Left ventricle myocardium inferior (tissue), 1 donor: ENCODE results near the gene ACHE. TPM values are rescaled to one million over a fixed set of nuclear protein-coding genes. Genes with fewer than 3 reads are reported as not detected.
"Not testable (repeated sequence)": the region's sequence is repeated elsewhere in the genome, so short reads cannot be mapped to it uniquely, and the experiment has no call there.

ENCODE experiments used
- DNase-seq: peaks from one replicate; pipeline ENCODE4 v3.0.0-alpha.2; 2020
- H3K27ac ChIP-seq: fragments of 200-600 bp; replicated peaks from 2 replicates; pipeline ENCODE4 v1.8.0; 2021
- H3K27me3 ChIP-seq: fragments of 200-600 bp; 2 replicates; pipeline ENCODE4 v1.8.0; 2021; ENCODE audit warnings: low read depth
- H3K36me3 ChIP-seq: fragments of 200-600 bp; 2 replicates; pipeline ENCODE4 v1.8.0; 2021
- H3K4me1 ChIP-seq: fragments of 200-600 bp; 2 replicates; pipeline ENCODE4 v1.8.0; 2021
- H3K4me3 ChIP-seq: fragments of 200-600 bp; 2 replicates; pipeline ENCODE4 v1.8.0; 2021; ENCODE audit warnings: mild to moderate bottlenecking, moderate library complexity
- H3K9me3 ChIP-seq: fragments of 200-600 bp; replicated peaks from 2 replicates; pipeline ENCODE4 v1.8.0; 2021
- CTCF ChIP-seq: fragments of 200-600 bp; IDR thresholded peaks from 2 replicates; pipeline ENCODE4 v1.8.0; 2021; ENCODE audit warnings: antibody characterized with exemption, mild to moderate bottlenecking, borderline replicate concordance
- intact Hi-C: fragments of 100-400 bp; cut with micrococcal nuclease; formaldehyde crosslinking; loops from one replicate; pipeline ENCODE4 v1.11.0; 2022
- total RNA-seq: library from RNA; stranded (reverse); fragmentation: NEBNext Ultra II Directional; extraction: Animal tissue kit (Norgen Biotek cat#: 25700); gene quantifications from one replicate; pipeline ENCODE4 v1.2.1, GENCODE V29; 2021
- donor health status: DM: no; HTN: yes; CAD: no; lungs with severe emphysema.

Gene ACHE
- total RNA-seq, 1 donor from 2014 or later, result 0.49 TPM

- no peak for TF ChIP-seq CTCF
- Histone ChIP-seq H3K9me3 (no peaks in the 10 kb centered on the region), H3K27ac (no peak overlapping the region), H3K4me3 (no peak overlapping the region), H3K36me3 (no peaks in the 10 kb centered on the region), H3K27me3 (peaks cover 52% of the 10 kb centered on the region), H3K4me1 (no peaks in the 10 kb centered on the region)
- intact Hi-C loops, result no loop called here
- no peak for DNase-seq
These were observed 18.7 kb upstream of the ACHE start for GRCh38 chr7:100914208-100914878.

GRCh38 chr7:100911484-100911883, 15.8 kb upstream of the ACHE start:
- intact Hi-C loops, result no loop called here
- H3K4me1 ChIP-seq, result no peaks in the 10 kb centered on the region
- no peak for TF ChIP-seq CTCF
- DNase-seq, result no peak
- no peak overlapping the region for H3K4me3 ChIP-seq
- no peaks in the 10 kb centered on the region for H3K36me3 ChIP-seq
- H3K27ac ChIP-seq, result no peak overlapping the region
- H3K27me3 ChIP-seq, result peaks cover 47% of the 10 kb centered on the region
- H3K9me3 ChIP-seq, result peaks cover 11% of the 10 kb centered on the region

- DNase-seq, intact Hi-C loops, H3K36me3 ChIP-seq, H3K4me3 ChIP-seq, H3K4me1 ChIP-seq, H3K27ac ChIP-seq: not testable (repeated sequence)
- Histone ChIP-seq H3K27me3 (peaks cover 49% of the 10 kb centered on the region), H3K9me3 (peaks cover 15% of the 10 kb centered on the region)
These were observed 14.8 kb upstream of the ACHE start for GRCh38 chr7:100910443-100910842.

- Histone ChIP-seq H3K4me3 (no peak overlapping the region), H3K36me3 (no peaks in the 10 kb centered on the region), H3K9me3 (peaks cover 15% of the 10 kb centered on the region), H3K4me1 (no peaks in the 10 kb centered on the region), H3K27ac (no peak overlapping the region), H3K27me3 (peaks cover 61% of the 10 kb centered on the region)
- DNase-seq, result no peak
- intact Hi-C loops, result no loop called here
- TF ChIP-seq CTCF, result no peak
These were observed 12.8 kb upstream of the ACHE start for GRCh38 chr7:100908512-100908911.

GRCh38 chr7:100902638-100903037, 7.0 kb upstream of the ACHE start:
- H3K9me3 ChIP-seq, result peaks cover 8% of the 10 kb centered on the region
- intact Hi-C loops, result no loop called here
- TF ChIP-seq CTCF, result no peak
- H3K4me3 ChIP-seq, result no peak overlapping the region
- no peaks in the 10 kb centered on the region for H3K4me1 ChIP-seq
- H3K27ac ChIP-seq, result no peak overlapping the region
- peaks cover 92% of the 10 kb centered on the region for H3K27me3 ChIP-seq
- no peaks in the 10 kb centered on the region for H3K36me3 ChIP-seq
- no peak for DNase-seq

- peaks cover 92% of the 10 kb centered on the region for H3K27me3 ChIP-seq
- TF ChIP-seq CTCF, result no peak
- no peak overlapping the region for H3K27ac ChIP-seq
- peaks cover 8% of the 10 kb centered on the region for H3K9me3 ChIP-seq
- intact Hi-C loops, result no loop called here
- H3K36me3 ChIP-seq, result no peaks in the 10 kb centered on the region
- DNase-seq, result no peak
- no peak overlapping the region for H3K4me3 ChIP-seq
- peaks cover 5% of the 10 kb centered on the region for H3K4me1 ChIP-seq
These were observed 6.2 kb upstream of the ACHE start for GRCh38 chr7:100901921-100902332.
